Lung (tissue), 12 donors: Measurements from ENCODE around the gene CCNH. TPM values are rescaled to one million over a fixed set of nuclear protein-coding genes. Genes with fewer than 3 reads are reported as not detected.

Experiments used
- ATAC-seq: fragments of 200-7000 bp; cut with Tn5 transposase; one replicate; pipeline ENCODE4 v1.9.1; 2020; ENCODE audit warnings: moderate number of reproducible peaks; ENCODE audit not compliant: insufficient read depth, low FRiP score
- DNase-seq, 3 donors: peaks; one replicate each; pipeline ENCODE4 v3.0.0-alpha.2; 2013 to 2017
- H3K27ac ChIP-seq, 2 donors: one replicate each; pipeline ENCODE4 v1.5.1; 2013; ENCODE audit warnings: mild to moderate bottlenecking in 2 of 2, moderate library complexity in 2 of 2, control low read depth in 1 of 2, inconsistent platforms in 1 of 2, low read depth in 1 of 2, low read length in 1 of 2
- H3K27me3 ChIP-seq, 3 donors: one replicate each; pipeline ENCODE4 v1.5.1; 2013; ENCODE audit warnings: low read length in 2 of 3; ENCODE audit not compliant: control insufficient read depth in 3 of 3, insufficient read depth in 3 of 3
- H3K36me3 ChIP-seq, 4 donors: one replicate each; pipeline ENCODE4 v1.5.1; 2013; ENCODE audit warnings: low read length in 4 of 4, mild to moderate bottlenecking in 1 of 4, moderate library complexity in 1 of 4; ENCODE audit not compliant: control insufficient read depth in 4 of 4, insufficient read depth in 4 of 4
- H3K4me1 ChIP-seq, 5 donors: one replicate each; pipeline ENCODE4 v1.5.1; 2013; ENCODE audit warnings: low read length in 5 of 5, mild to moderate bottlenecking in 2 of 5, moderate library complexity in 1 of 5; ENCODE audit not compliant: control insufficient read depth in 5 of 5, insufficient read depth in 5 of 5
- H3K4me3 ChIP-seq: one replicate; pipeline ENCODE4 v1.5.1; 2013; ENCODE audit warnings: mild to moderate bottlenecking, control low read depth, moderate library complexity
- H3K9ac ChIP-seq, 2 donors: one replicate each; pipeline ENCODE4 v1.5.1; 2013; ENCODE audit warnings: low read length in 2 of 2, control low read depth in 1 of 2; ENCODE audit not compliant: insufficient read depth in 1 of 2
- H3K9me3 ChIP-seq, 4 donors: one replicate each; pipeline ENCODE4 v1.5.1; 2013; ENCODE audit warnings: low read length in 3 of 4, mild to moderate bottlenecking in 1 of 4, moderate library complexity in 1 of 4; ENCODE audit not compliant: control insufficient read depth in 4 of 4, insufficient read depth in 3 of 4
- WGBS, 2 donors: extraction: QIAGEN DNeasy Blood & Tissue Kit; methylation state at CpG; one replicate each; pipeline ENCODE4 v1.1.7; 2013; 5-methylcytosine and 5-hydroxymethylcytosine counted together
- polyA plus RNA-seq, 2 donors: library from polyadenylated mRNA; stranded (reverse); fragments of 200-250 nt; gene quantifications; one replicate each; pipeline ENCODE4 v1.2.1, GENCODE V29; 2013
- total RNA-seq, 2 donors: library from RNA; depleted of rRNA in 1 of 2; stranded (reverse); fragments of >200 nt in 1 of 2; gene quantifications; one replicate each; pipeline ENCODE4 v1.2.1, GENCODE V29; 2014 to 2021
- TF ChIP-seq, protein P1 (sequence below): IDR thresholded peaks from 2 replicates; pipeline ENCODE4 v1.5.1; 2012; ENCODE audit warnings: mild to moderate bottlenecking; ENCODE audit errors: control extremely low read depth, extremely low read depth
- donor health status: control.
- donor health status: control.
- donor health status: Bipolar disorder and iron deficiency.
- donor health status: healthy.
- donor health status: DM: yes; HTN: yes; CAD: no.

CCNH gene
- total and polyA plus RNA-seq, 4 donors: 30.0 to 132 (median 50.6) TPM

DNA sequence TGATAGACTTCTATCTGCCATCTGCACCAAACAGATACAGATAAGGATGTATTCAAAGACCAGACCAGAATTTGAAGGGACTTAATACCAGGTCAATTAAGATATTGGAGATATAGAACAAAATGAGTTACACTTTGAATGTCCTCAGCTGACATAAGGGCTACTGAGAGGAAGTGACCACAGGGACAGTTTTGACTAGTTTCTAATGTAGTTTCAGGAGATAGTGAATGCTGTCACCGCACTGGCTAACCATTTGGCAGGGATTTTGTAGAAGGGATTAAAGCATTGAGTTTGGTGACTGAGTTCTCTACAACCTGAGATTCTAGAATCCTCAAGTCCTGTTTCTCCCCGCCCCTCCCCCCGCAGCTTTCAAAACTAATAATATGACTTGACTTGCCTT lies 22.7 kb downstream of the CCNH start:
- TF ChIP-seq, protein P1, sequence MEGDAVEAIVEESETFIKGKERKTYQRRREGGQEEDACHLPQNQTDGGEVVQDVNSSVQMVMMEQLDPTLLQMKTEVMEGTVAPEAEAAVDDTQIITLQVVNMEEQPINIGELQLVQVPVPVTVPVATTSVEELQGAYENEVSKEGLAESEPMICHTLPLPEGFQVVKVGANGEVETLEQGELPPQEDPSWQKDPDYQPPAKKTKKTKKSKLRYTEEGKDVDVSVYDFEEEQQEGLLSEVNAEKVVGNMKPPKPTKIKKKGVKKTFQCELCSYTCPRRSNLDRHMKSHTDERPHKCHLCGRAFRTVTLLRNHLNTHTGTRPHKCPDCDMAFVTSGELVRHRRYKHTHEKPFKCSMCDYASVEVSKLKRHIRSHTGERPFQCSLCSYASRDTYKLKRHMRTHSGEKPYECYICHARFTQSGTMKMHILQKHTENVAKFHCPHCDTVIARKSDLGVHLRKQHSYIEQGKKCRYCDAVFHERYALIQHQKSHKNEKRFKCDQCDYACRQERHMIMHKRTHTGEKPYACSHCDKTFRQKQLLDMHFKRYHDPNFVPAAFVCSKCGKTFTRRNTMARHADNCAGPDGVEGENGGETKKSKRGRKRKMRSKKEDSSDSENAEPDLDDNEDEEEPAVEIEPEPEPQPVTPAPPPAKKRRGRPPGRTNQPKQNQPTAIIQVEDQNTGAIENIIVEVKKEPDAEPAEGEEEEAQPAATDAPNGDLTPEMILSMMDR: no peak
- 95 to 96% methylated on average over 3 of the region's 3 CpGs for WGBS, 2 donors
- ATAC-seq (no peak), DNase-seq (no peak)
- H3K27ac ChIP-seq: no peak overlapping the region
- no peaks in the 10 kb centered on the region for H3K9me3 ChIP-seq
- H3K36me3 ChIP-seq: peaks cover 14 to 59% (median 34%) of the 10 kb centered on the region in 4 donors
- H3K4me3 ChIP-seq: no peak overlapping the region
- H3K27me3 ChIP-seq: no peaks in the 10 kb centered on the region
- peaks cover 0 to 8% (median 0%) of the 10 kb centered on the region in 5 donors for H3K4me1 ChIP-seq
- no peak overlapping the region for H3K9ac ChIP-seq

DNA sequence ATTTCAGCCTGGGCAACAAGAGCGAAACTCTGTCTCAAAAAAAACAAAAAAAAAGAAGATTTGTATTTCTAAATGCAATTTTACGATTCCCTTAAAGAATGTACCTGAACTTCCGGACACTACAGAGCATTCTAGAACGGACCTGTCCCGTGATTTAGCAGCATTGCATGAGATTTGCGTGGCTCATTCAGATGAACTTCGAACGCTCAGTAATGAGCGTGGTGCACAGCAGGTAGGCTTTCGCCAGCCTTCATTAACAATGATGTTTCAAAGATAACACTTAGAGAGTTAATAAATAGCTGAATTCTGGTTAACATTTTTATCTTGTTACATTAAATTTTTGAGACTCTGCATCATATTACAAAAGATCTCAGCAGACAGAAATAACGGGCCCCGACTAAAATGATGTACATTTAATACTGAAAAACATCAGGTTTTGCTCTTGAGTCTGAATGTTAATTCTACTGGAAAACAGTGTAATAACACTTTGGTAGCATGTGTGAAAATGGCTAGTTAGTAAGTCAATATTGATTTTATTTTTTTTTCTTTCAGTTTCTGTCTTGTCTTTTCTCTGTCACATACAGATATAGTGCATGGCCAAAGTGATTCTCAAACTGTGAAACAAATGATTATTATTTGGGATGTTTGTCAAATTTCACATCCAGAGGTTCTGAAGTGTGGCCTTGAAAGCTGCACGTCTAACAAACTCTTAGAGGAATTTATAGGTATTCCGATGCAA lies 23.3 kb downstream of the CCNH start:
- no peak overlapping the region for H3K9ac ChIP-seq
- peaks cover 14 to 53% (median 34%) of the 10 kb centered on the region in 4 donors for H3K36me3 ChIP-seq
- H3K4me3 ChIP-seq: no peak overlapping the region
- peaks cover 0 to 8% (median 0%) of the 10 kb centered on the region in 5 donors for H3K4me1 ChIP-seq
- no peak overlapping the region for H3K27ac ChIP-seq
- H3K27me3 ChIP-seq: no peaks in the 10 kb centered on the region
- no peak for ATAC-seq
- TF ChIP-seq, protein P1: no peak
- WGBS, 2 donors: 97% methylated on average over 14 of the region's 14 CpGs
- DNase-seq: no peak
- no peaks in the 10 kb centered on the region for H3K9me3 ChIP-seq

DNA sequence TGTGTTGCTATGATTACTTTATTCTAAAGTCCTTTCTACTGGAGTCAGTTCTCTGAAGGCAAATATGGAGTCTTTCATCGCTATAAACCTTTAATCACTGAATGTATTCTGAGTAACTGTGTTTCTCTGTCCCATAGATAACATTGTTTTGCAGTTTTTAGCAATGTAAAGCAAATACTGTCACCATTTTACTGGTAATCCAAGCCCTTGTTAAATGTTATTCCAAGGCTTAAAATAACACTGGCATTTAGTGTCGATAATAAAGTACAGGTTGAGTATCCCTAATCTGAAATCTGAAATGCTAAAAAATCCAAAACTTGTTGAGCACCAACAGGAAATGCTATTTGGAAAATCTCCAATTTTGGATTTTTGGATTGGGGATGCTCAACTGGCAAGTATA lies 24.6 kb downstream of the CCNH start:
- no peak overlapping the region for H3K9ac ChIP-seq
- ATAC-seq (no peak), DNase-seq (peak in 2 of 3 donors; percentile 28 to 31)
- no peaks in the 10 kb centered on the region for H3K27me3 ChIP-seq
- no peak overlapping the region for H3K27ac ChIP-seq
- TF ChIP-seq, protein P1: no peak
- peaks cover 0 to 8% (median 0%) of the 10 kb centered on the region in 5 donors for H3K4me1 ChIP-seq
- peaks cover 13 to 42% (median 31%) of the 10 kb centered on the region in 4 donors for H3K36me3 ChIP-seq
- H3K9me3 ChIP-seq: no peaks in the 10 kb centered on the region
- H3K4me3 ChIP-seq: no peak overlapping the region
- 82 to 95% methylated on average over 2 of the region's 2 CpGs for WGBS, 2 donors
